ENCODE data around the gene SSBP3. TPM values are rescaled to one million over a fixed set of nuclear protein-coding genes. Genes with fewer than 3 reads are reported as not detected.

Gene SSBP3
- total and polyA plus RNA-seq, 2 experiments from 2014 or later, result 47.4 to 68.6 TPM

DNA sequence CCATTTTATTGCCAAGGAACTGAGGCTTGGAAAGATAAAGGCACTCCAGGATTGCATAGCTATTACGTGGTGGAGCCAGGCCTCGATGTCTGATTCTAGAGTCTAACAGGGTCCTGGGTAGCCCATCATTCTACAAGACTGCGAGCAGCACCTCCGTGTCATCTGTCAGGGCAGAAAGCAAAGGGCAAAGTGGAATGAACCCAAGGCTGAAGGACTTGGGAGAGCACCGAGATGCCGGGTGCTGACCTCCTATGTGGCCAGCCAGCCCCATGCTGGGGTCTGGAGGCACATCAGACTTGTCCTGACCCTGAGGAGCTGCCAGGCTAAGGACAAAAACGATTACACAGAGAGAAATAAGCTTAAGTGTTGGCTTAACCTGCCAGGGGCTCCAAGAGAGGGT lies 143.9 kb downstream of the SSBP3 start:
- Histone ChIP-seq H3K4me2 (no peak overlapping the region), H4K20me1 (replicated peaks; ENCODE audit: insufficient read depth) (peaks cover 30% of the 10 kb centered on the region), H3K4me1 (ENCODE audit: insufficient read depth) (peaks cover 8% of the 10 kb centered on the region), H2AFZ (no peak overlapping the region), H3K4me3 (no peak overlapping the region), H3K27ac (ENCODE audit: low read depth) (no peak overlapping the region), H3F3A (replicated peaks; ENCODE audit: low read depth) (no peaks in the 10 kb centered on the region), H3K27me3 (ENCODE audit: insufficient read depth) (no peaks in the 10 kb centered on the region), H3K36me3 (ENCODE audit: insufficient read depth) (no peaks in the 10 kb centered on the region), H3K9me2 (ENCODE audit: insufficient read depth) (no peaks in the 10 kb centered on the region), H3K79me2 (replicated peaks; ENCODE audit: insufficient read depth) (peaks cover 42% of the 10 kb centered on the region)
- no peak for TF ChIP-seq POLR2AphosphoS5 (IDR thresholded peaks at IDR 0.05; ENCODE audit: low read depth)
- no peak for TF ChIP-seq ETS1 (IDR thresholded peaks at IDR 0.05)
- TF ChIP-seq, protein P1, sequence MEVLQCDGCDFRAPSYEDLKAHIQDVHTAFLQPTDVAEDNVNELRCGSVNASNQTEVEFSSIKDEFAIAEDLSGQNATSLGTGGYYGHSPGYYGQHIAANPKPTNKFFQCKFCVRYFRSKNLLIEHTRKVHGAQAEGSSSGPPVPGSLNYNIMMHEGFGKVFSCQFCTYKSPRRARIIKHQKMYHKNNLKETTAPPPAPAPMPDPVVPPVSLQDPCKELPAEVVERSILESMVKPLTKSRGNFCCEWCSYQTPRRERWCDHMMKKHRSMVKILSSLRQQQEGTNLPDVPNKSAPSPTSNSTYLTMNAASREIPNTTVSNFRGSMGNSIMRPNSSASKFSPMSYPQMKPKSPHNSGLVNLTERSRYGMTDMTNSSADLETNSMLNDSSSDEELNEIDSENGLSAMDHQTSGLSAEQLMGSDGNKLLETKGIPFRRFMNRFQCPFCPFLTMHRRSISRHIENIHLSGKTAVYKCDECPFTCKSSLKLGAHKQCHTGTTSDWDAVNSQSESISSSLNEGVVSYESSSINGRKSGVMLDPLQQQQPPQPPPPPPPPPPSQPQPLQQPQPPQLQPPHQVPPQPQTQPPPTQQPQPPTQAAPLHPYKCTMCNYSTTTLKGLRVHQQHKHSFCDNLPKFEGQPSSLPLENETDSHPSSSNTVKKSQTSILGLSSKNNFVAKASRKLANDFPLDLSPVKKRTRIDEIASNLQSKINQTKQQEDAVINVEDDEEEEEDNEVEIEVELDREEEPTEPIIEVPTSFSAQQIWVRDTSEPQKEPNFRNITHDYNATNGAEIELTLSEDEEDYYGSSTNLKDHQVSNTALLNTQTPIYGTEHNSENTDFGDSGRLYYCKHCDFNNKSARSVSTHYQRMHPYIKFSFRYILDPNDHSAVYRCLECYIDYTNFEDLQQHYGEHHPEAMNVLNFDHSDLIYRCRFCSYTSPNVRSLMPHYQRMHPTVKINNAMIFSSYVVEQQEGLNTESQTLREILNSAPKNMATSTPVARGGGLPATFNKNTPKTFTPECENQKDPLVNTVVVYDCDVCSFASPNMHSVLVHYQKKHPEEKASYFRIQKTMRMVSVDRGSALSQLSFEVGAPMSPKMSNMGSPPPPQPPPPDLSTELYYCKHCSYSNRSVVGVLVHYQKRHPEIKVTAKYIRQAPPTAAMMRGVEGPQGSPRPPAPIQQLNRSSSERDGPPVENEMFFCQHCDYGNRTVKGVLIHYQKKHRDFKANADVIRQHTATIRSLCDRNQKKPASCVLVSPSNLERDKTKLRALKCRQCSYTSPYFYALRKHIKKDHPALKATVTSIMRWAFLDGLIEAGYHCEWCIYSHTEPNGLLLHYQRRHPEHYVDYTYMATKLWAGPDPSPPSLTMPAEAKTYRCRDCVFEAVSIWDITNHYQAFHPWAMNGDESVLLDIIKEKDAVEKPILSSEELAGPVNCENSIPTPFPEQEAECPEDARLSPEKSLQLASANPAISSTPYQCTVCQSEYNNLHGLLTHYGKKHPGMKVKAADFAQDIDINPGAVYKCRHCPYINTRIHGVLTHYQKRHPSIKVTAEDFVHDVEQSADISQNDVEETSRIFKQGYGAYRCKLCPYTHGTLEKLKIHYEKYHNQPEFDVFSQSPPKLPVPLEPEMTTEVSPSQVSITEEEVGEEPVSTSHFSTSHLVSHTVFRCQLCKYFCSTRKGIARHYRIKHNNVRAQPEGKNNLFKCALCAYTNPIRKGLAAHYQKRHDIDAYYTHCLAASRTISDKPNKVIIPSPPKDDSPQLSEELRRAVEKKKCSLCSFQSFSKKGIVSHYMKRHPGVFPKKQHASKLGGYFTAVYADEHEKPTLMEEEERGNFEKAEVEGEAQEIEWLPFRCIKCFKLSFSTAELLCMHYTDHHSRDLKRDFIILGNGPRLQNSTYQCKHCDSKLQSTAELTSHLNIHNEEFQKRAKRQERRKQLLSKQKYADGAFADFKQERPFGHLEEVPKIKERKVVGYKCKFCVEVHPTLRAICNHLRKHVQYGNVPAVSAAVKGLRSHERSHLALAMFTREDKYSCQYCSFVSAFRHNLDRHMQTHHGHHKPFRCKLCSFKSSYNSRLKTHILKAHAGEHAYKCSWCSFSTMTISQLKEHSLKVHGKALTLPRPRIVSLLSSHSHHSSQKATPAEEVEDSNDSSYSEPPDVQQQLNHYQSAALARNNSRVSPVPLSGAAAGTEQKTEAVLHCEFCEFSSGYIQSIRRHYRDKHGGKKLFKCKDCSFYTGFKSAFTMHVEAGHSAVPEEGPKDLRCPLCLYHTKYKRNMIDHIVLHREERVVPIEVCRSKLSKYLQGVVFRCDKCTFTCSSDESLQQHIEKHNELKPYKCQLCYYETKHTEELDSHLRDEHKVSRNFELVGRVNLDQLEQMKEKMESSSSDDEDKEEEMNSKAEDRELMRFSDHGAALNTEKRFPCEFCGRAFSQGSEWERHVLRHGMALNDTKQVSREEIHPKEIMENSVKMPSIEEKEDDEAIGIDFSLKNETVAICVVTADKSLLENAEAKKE (CRISPR knock-in tag; IDR thresholded peaks at IDR 0.05), result no peak
- no peak for TF ChIP-seq ZNF331 (CRISPR knock-in tag; IDR thresholded peaks at IDR 0.05; ENCODE audit: low read depth)
- TF ChIP-seq JUNB (IDR thresholded peaks at IDR 0.05; ENCODE audit: unreplicated experiment), result no peak
- no peak for TF ChIP-seq REST (IDR thresholded peaks at IDR 0.05; ENCODE audit: unreplicated experiment)
- no peak for TF ChIP-seq NANOG (IDR thresholded peaks at IDR 0.05; ENCODE audit: borderline replicate concordance)
- TF ChIP-seq ZNF114 (CRISPR knock-in tag; IDR thresholded peaks at IDR 0.05), result no peak
- no peak for TF ChIP-seq CTCF (conservative IDR thresholded peaks at IDR 0.05; ENCODE audit: low read depth in 2 of 2)
- no peak for TF ChIP-seq EZH2 (IDR thresholded peaks at IDR 0.05; ENCODE audit: low read depth, unreplicated experiment)
- TF ChIP-seq CREB1 (CRISPR knock-in tag; IDR thresholded peaks at IDR 0.05; ENCODE audit: low read depth), result no peak
- no peak for TF ChIP-seq EZH2phosphoT487 (IDR thresholded peaks at IDR 0.05; ENCODE audit: unreplicated experiment)
- TF ChIP-seq STAT1 (IDR thresholded peaks at IDR 0.05; ENCODE audit: unreplicated experiment), result no peak
- no peaks in the 10 kb centered on the region; the same call in 2 of the 3 replicates for H3K9me3 Mint-ChIP-seq
- H3K4me1 Mint-ChIP-seq, result peaks cover 44% of the 10 kb centered on the region
- no peak for ATAC-seq
- H3K27me3 Mint-ChIP-seq (ENCODE audit: insufficient read depth, low read depth, poor library complexity), result peaks cover 23% of the 10 kb centered on the region
- no peak overlapping the region for H3K4me3 Mint-ChIP-seq
- no peak overlapping the region for H3K27ac Mint-ChIP-seq
- DNase-seq (ENCODE audit: low spot score), result no peak
- peaks cover 6% of the 10 kb centered on the region; the same call in 1 of the 3 replicates for H3K36me3 Mint-ChIP-seq (ENCODE audit: low read depth)
